GM21717 (cell line): ENCODE measurements around the gene NR2F1-AS1.
"Not testable (repeated sequence)": the region's sequence is repeated elsewhere in the genome, so short reads cannot be mapped to it uniquely, and the experiment has no call there.

Source experiments
- ATAC-seq: cut with Tn5 transposase; IDR thresholded peaks from one replicate; pipeline ENCODE4 v1.9.1; 2021; ENCODE audit warnings: mild to moderate bottlenecking, moderate library complexity; ENCODE audit not compliant: unreplicated experiment

Gene NR2F1-AS1

GRCh38 chr5:93557021-93557604 lies 23.9 kb downstream of the NR2F1-AS1 start:
- no peak for ATAC-seq

GRCh38 chr5:93549594-93549993 lies 31.4 kb downstream of the NR2F1-AS1 start:
- not testable (repeated sequence) for ATAC-seq

GRCh38 chr5:93545872-93546271 lies 35.1 kb downstream of the NR2F1-AS1 start:
- no peak for ATAC-seq

GRCh38 chr5:93532370-93532769 lies 48.6 kb downstream of the NR2F1-AS1 start:
- no peak for ATAC-seq

- ATAC-seq: not testable (repeated sequence)
Measured at GRCh38 chr5:93521815-93522214, 59.2 kb downstream of the NR2F1-AS1 start.

- no peak for ATAC-seq
Measured at GRCh38 chr5:93519740-93520139, 61.3 kb downstream of the NR2F1-AS1 start.

- no peak for ATAC-seq
Measured at GRCh38 chr5:93517828-93518227, 63.2 kb downstream of the NR2F1-AS1 start.

- ATAC-seq: no peak
Measured at GRCh38 chr5:93513298-93513697, 67.7 kb downstream of the NR2F1-AS1 start.

- ATAC-seq: no peak
Measured at GRCh38 chr5:93512799-93513198, 68.2 kb downstream of the NR2F1-AS1 start.

GRCh38 chr5:93511445-93511844 lies 69.6 kb downstream of the NR2F1-AS1 start:
- ATAC-seq: no peak

- ATAC-seq: no peak
Measured at GRCh38 chr5:93510626-93511380, 70.2 kb downstream of the NR2F1-AS1 start.

GRCh38 chr5:93505553-93505952 lies 75.5 kb downstream of the NR2F1-AS1 start:
- not testable (repeated sequence) for ATAC-seq

GRCh38 chr5:93503598-93504067 lies 77.4 kb downstream of the NR2F1-AS1 start:
- no peak for ATAC-seq

GRCh38 chr5:93497096-93497495 lies 83.9 kb downstream of the NR2F1-AS1 start:
- ATAC-seq: no peak

GRCh38 chr5:93479982-93480509 lies 101.0 kb downstream of the NR2F1-AS1 start:
- no peak for ATAC-seq

GRCh38 chr5:93477816-93478215 lies 103.2 kb downstream of the NR2F1-AS1 start:
- no peak for ATAC-seq

GRCh38 chr5:93476251-93476742 lies 104.7 kb downstream of the NR2F1-AS1 start:
- ATAC-seq: no peak

- ATAC-seq: no peak
Measured at GRCh38 chr5:93462916-93463315, 118.1 kb downstream of the NR2F1-AS1 start.

- no peak for ATAC-seq
Measured at GRCh38 chr5:93461756-93462155, 119.3 kb downstream of the NR2F1-AS1 start.

- no peak for ATAC-seq
Measured at GRCh38 chr5:93460286-93460685, 120.7 kb downstream of the NR2F1-AS1 start.

- not testable (repeated sequence) for ATAC-seq
Measured at GRCh38 chr5:93456796-93457195, 124.2 kb downstream of the NR2F1-AS1 start.

GRCh38 chr5:93454896-93455295 lies 126.1 kb downstream of the NR2F1-AS1 start:
- no peak for ATAC-seq
